ENCODE data around the gene PACC1.
A peak's percentile ranks its signal among the peaks of the same experiment; 100 is the strongest.

PACC1 gene

GRCh38 chr1:212423879-212424278 is 9.2 kb upstream of the PACC1 start:
- TF ChIP-seq SPI1 (IDR thresholded peaks at IDR 0.05; ENCODE audit: borderline replicate concordance, low read depth), result no peak
- TF ChIP-seq POLR2AphosphoS5 (IDR thresholded peaks at IDR 0.05; ENCODE audit: low read depth), result no peak
- TF ChIP-seq GABPA (IDR thresholded peaks at IDR 0.05; ENCODE audit: low read depth), result no peak
- TF ChIP-seq, protein P1, sequence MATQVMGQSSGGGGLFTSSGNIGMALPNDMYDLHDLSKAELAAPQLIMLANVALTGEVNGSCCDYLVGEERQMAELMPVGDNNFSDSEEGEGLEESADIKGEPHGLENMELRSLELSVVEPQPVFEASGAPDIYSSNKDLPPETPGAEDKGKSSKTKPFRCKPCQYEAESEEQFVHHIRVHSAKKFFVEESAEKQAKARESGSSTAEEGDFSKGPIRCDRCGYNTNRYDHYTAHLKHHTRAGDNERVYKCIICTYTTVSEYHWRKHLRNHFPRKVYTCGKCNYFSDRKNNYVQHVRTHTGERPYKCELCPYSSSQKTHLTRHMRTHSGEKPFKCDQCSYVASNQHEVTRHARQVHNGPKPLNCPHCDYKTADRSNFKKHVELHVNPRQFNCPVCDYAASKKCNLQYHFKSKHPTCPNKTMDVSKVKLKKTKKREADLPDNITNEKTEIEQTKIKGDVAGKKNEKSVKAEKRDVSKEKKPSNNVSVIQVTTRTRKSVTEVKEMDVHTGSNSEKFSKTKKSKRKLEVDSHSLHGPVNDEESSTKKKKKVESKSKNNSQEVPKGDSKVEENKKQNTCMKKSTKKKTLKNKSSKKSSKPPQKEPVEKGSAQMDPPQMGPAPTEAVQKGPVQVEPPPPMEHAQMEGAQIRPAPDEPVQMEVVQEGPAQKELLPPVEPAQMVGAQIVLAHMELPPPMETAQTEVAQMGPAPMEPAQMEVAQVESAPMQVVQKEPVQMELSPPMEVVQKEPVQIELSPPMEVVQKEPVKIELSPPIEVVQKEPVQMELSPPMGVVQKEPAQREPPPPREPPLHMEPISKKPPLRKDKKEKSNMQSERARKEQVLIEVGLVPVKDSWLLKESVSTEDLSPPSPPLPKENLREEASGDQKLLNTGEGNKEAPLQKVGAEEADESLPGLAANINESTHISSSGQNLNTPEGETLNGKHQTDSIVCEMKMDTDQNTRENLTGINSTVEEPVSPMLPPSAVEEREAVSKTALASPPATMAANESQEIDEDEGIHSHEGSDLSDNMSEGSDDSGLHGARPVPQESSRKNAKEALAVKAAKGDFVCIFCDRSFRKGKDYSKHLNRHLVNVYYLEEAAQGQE (IDR thresholded peaks at IDR 0.05; ENCODE audit: insufficient replicate concordance, low read depth), result no peak
- TF ChIP-seq CTCF (IDR thresholded peaks at IDR 0.05; ENCODE audit: insufficient read depth, low read length), result no peak
- H3K27ac ChIP-seq (replicated peaks), result no peak overlapping the region
- no peak for DNase-seq (ENCODE audit: low read depth in 1 of 2, low spot score in 1 of 2)
- H3K4me3 ChIP-seq (replicated peaks; ENCODE audit: insufficient read depth, low read length), result no peak overlapping the region
- no peaks in the 10 kb centered on the region for H3K27me3 ChIP-seq (ENCODE audit: insufficient read depth, poor library complexity, severe bottlenecking)

DNA sequence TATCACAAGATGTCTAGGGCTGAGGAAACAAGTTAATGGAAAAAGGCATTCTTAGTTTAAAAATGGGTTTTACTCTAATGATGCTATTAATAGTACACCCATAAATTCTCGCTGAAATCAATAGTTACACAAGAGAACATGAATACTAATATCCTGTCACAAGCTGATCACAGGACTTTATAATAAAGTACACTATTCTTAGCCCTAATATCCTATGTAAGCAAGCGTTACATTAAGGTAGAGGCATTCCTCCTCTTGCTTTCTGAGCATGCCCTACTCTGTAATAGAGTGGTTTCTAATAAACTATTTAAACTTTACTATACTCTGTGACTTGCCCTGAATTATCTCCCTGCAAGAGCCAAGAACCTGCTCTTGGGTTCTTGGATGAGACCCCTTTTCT is 6.5 kb upstream of the PACC1 start:
- H3K27ac ChIP-seq (replicated peaks), result no peak overlapping the region
- H3K27me3 ChIP-seq (ENCODE audit: insufficient read depth, poor library complexity, severe bottlenecking), result no peaks in the 10 kb centered on the region
- H3K4me3 ChIP-seq (replicated peaks; ENCODE audit: insufficient read depth, low read length), result no peak overlapping the region
- TF ChIP-seq, protein P1 (IDR thresholded peaks at IDR 0.05; ENCODE audit: insufficient replicate concordance, low read depth), result no peak
- TF ChIP-seq SPI1 (IDR thresholded peaks at IDR 0.05; ENCODE audit: borderline replicate concordance, low read depth) (no peak), CTCF (IDR thresholded peaks at IDR 0.05; ENCODE audit: insufficient read depth, low read length) (no peak), GABPA (IDR thresholded peaks at IDR 0.05; ENCODE audit: low read depth) (no peak), POLR2AphosphoS5 (IDR thresholded peaks at IDR 0.05; ENCODE audit: low read depth) (no peak)
- DNase-seq (ENCODE audit: low read depth in 1 of 2, low spot score in 1 of 2), result no peak

- no peaks in the 10 kb centered on the region for H3K27me3 ChIP-seq (ENCODE audit: insufficient read depth, poor library complexity, severe bottlenecking)
- H3K27ac ChIP-seq (replicated peaks), result peak overlapping the region; percentile 91
- H3K4me3 ChIP-seq (replicated peaks; ENCODE audit: insufficient read depth, low read length), result no peak overlapping the region
- DNase-seq (ENCODE audit: low read depth in 1 of 2, low spot score in 1 of 2), result peak; percentile 37 to 70
- TF ChIP-seq SPI1 (IDR thresholded peaks at IDR 0.05; ENCODE audit: borderline replicate concordance, low read depth) (no peak), POLR2AphosphoS5 (IDR thresholded peaks at IDR 0.05; ENCODE audit: low read depth) (peak; percentile 52; the same call in 1 of the 2 replicates)
Observed at GRCh38 chr1:212415107-212415841, 588 bp upstream of the PACC1 start.

- H3K27me3 ChIP-seq (ENCODE audit: insufficient read depth, poor library complexity, severe bottlenecking), result no peaks in the 10 kb centered on the region
- TF ChIP-seq POLR2AphosphoS5 (IDR thresholded peaks at IDR 0.05; ENCODE audit: low read depth), result no peak
- TF ChIP-seq CTCF (IDR thresholded peaks at IDR 0.05; ENCODE audit: insufficient read depth, low read length), result no peak
- TF ChIP-seq GABPA (IDR thresholded peaks at IDR 0.05; ENCODE audit: low read depth), result no peak
- TF ChIP-seq SPI1 (IDR thresholded peaks at IDR 0.05; ENCODE audit: borderline replicate concordance, low read depth), result no peak
- TF ChIP-seq, protein P1 (IDR thresholded peaks at IDR 0.05; ENCODE audit: insufficient replicate concordance, low read depth), result no peak
- H3K27ac ChIP-seq (replicated peaks), result peak overlapping the region; percentile 91
- peak overlapping the region; percentile 87 for H3K4me3 ChIP-seq (replicated peaks; ENCODE audit: insufficient read depth, low read length)
- DNase-seq (ENCODE audit: low read depth in 1 of 2, low spot score in 1 of 2), result no peak
Observed at GRCh38 chr1:212413902-212414327, 771 bp downstream of the PACC1 start.
